A549 (cell line): ENCODE data around the gene B4GALT1. TPM values are rescaled to one million over a fixed set of nuclear protein-coding genes. Genes with fewer than 3 reads are reported as not detected.

Experiments used
- ATAC-seq, 2 experiments: fragments of 200-7000 bp in 1 of 2; fragments of >200 bp in 1 of 2; cut with Nextera tagmentation in 1 of 2; cut with Tn5 transposase in 1 of 2; 3 replicates each; pipeline versions ENCODE4 v1.8.0 to v1.9.1; 2018 to 2020; ENCODE audit warnings: mild to moderate bottlenecking in 1 of 2, moderate library complexity in 1 of 2
- CTCF ChIA-PET: fragments of 300-600 bp; sonication (Branson Sonifier 250); formaldehyde crosslinking; extraction: SDS; loops from one replicate; lab custom pipeline; 2021; ENCODE audit warnings: antibody characterized with exemption, inconsistent platforms; lab: Yijun Ruan, JAX
- POLR2A ChIA-PET: fragments of 350-600 bp; formaldehyde crosslinking; extraction: SDS; loops from one replicate; lab custom pipeline; 2021; ENCODE audit warnings: antibody characterized with exemption, inconsistent platforms; lab: Yijun Ruan, JAX
- DNase-seq, 2 experiments: peaks; one replicate each; pipeline versions ENCODE4 v3.0.0 to v3.0.0-alpha.2; 2011 to 2016; ENCODE audit warnings: low read depth in 1 of 2, low spot score in 1 of 2
- FAIRE-seq: peaks from 2 replicates; lab custom pipeline; 2011; peaks lifted over from hg19 to GRCh38; lab: Jason Lieb, UNC
- H3K27ac ChIP-seq, 2 experiments: fragments of >200 bp; sonication (Bioruptor Twin); formaldehyde crosslinking; 3 replicates each; pipeline ENCODE4 v1.5.1; 2016 to 2017
- H3K4me1 ChIP-seq: fragments of >200 bp; sonication (Bioruptor Twin); formaldehyde crosslinking; 3 replicates; pipeline ENCODE4 v1.6.1; 2016
- H3K4me2 ChIP-seq: fragments of >200 bp; sonication (Bioruptor Twin); formaldehyde crosslinking; 3 replicates; pipeline ENCODE4 v1.6.1; 2016
- H3K4me3 ChIP-seq: fragments of >200 bp; sonication (Bioruptor Twin); formaldehyde crosslinking; 3 replicates; pipeline ENCODE4 v1.5.1; 2016
- H3K9me3 ChIP-seq: fragments of >200 bp; sonication (Bioruptor Twin); formaldehyde crosslinking; 3 replicates; pipeline ENCODE4 v1.6.1; 2016
- CBX8 ChIP-seq: fragments of 200-600 bp; sonication (generic); IDR thresholded peaks from 2 replicates; pipeline ENCODE4 v1.6.1; 2016
- CEBPB ChIP-seq, 2 experiments: fragments of >200 bp in 1 of 2; sonication (Bioruptor Twin) in 1 of 2; formaldehyde crosslinking in 1 of 2; IDR thresholded peaks; 2 replicates each; pipeline ENCODE4 v1.6.1; 2012 to 2016
- EHMT2 ChIP-seq: fragments of 200-600 bp; sonication (generic); IDR thresholded peaks from 2 replicates; pipeline ENCODE4 v1.6.1; 2016; ENCODE audit warnings: antibody characterized with exemption, low read depth, mild to moderate bottlenecking, moderate library complexity
- EP300 ChIP-seq, 2 experiments: fragments of >200 bp; sonication (Bioruptor Twin); formaldehyde crosslinking; IDR thresholded peaks; 2 replicates in 1 of 2; 3 replicates in 1 of 2; pipeline ENCODE4 v1.6.1; 2016 to 2017
- FOXS1 ChIP-seq: fragments of 250-450 bp; sonication (Bioruptor Pico); IDR thresholded peaks from 2 replicates; pipeline ENCODE4 v1.5.0; 2020; ENCODE audit warnings: mild to moderate bottlenecking, moderate library complexity
- HEYL ChIP-seq: fragments of 250-450 bp; sonication (Bioruptor Pico); IDR thresholded peaks from 2 replicates; pipeline ENCODE4 v1.8.0; 2021; ENCODE audit warnings: mild to moderate bottlenecking, moderate library complexity
- HOXB13 ChIP-seq: fragments of 250-450 bp; sonication (Bioruptor Pico); IDR thresholded peaks from 2 replicates; pipeline ENCODE4 v1.5.0; 2020; ENCODE audit warnings: low read depth, mild to moderate bottlenecking, moderate library complexity
- JUNB ChIP-seq: fragments of >200 bp; sonication (Bioruptor Twin); formaldehyde crosslinking; IDR thresholded peaks from 2 replicates; pipeline ENCODE4 v1.6.1; 2016
- KDM5A ChIP-seq: fragments of 200-600 bp; sonication (generic); IDR thresholded peaks from 2 replicates; pipeline ENCODE4 v1.6.1; 2016; ENCODE audit warnings: antibody characterized with exemption, mild to moderate bottlenecking
- MAZ ChIP-seq: fragments of 150-350 bp; IDR thresholded peaks from 2 replicates; pipeline ENCODE4 v1.6.1; 2014; ENCODE audit warnings: antibody characterized with exemption, low read depth, low read length, borderline replicate concordance
- MYC ChIP-seq: IDR thresholded peaks from 2 replicates; pipeline ENCODE4 v1.6.1; 2012; ENCODE audit warnings: mild to moderate bottlenecking, inconsistent platforms, low read length, improper control_type of control experiment, borderline replicate concordance
- RAD21 ChIP-seq, 2 experiments: fragments of >200 bp in 1 of 2; sonication (Bioruptor Twin) in 1 of 2; formaldehyde crosslinking in 1 of 2; IDR thresholded peaks in 1 of 2; conservative IDR thresholded peaks in 1 of 2; 2 replicates in 1 of 2; 3 replicates in 1 of 2; pipeline ENCODE4 v1.6.1; 2012 to 2018; ENCODE audit warnings: inconsistent platforms in 1 of 2
- RNF2 ChIP-seq: fragments of 200-600 bp; sonication (generic); IDR thresholded peaks from 2 replicates; pipeline ENCODE4 v1.6.1; 2016; ENCODE audit warnings: low read depth, mild to moderate bottlenecking, antibody characterized with exemption, moderate library complexity, borderline replicate concordance
- SREBF2 ChIP-seq: fragments of 450-650 bp; IDR thresholded peaks from 2 replicates; pipeline ENCODE4 v1.6.1; 2014; ENCODE audit warnings: mild to moderate bottlenecking, moderate library complexity
- ZC3H11A ChIP-seq: fragments of 450-650 bp; IDR thresholded peaks from 2 replicates; pipeline ENCODE4 v1.6.1; 2014; ENCODE audit warnings: antibody characterized with exemption, mild to moderate bottlenecking
- ZNF302 ChIP-seq: fragments of 250-450 bp; sonication (Bioruptor Pico); IDR thresholded peaks from 2 replicates; pipeline ENCODE4 v1.9.0; 2021; ENCODE audit warnings: inconsistent platforms, mild to moderate bottlenecking, moderate library complexity
- WGBS: methylation state at CpG from one replicate; pipeline ENCODE4 v1.1.6; 2017; ENCODE audit errors: missing lambda C conversion rate; 5-methylcytosine and 5-hydroxymethylcytosine counted together
- polyA plus RNA-seq, 4 experiments: library from polyadenylated mRNA; depleted of rRNA in 3 of 4; stranded (reverse); fragments of >200 nt; fragmentation: RNase III in 1 of 4; extraction: RNeasy Plus Mini Kit Qiagen cat#74134 plus additional on column Dnase treatment in 1 of 4; gene quantifications; 2 replicates in 3 of 4; 3 replicates in 1 of 4; pipeline ENCODE4 v1.2.3, GENCODE V29; 2011 to 2017
- TF ChIP-seq, protein P1 (sequence below): fragments of >200 bp; sonication (Bioruptor Twin); formaldehyde crosslinking; IDR thresholded peaks from 3 replicates; pipeline ENCODE4 v1.6.1; 2016
- TF ChIP-seq, protein P2 (sequence below): fragments of 450-650 bp; IDR thresholded peaks from 2 replicates; pipeline ENCODE4 v1.6.1; 2014; ENCODE audit warnings: antibody characterized with exemption
- TF ChIP-seq, protein P3 (sequence below): fragments of >200 bp; sonication (Bioruptor Twin); formaldehyde crosslinking; IDR thresholded peaks from 3 replicates; pipeline ENCODE4 v1.5.1; 2016

Gene B4GALT1
- polyA plus RNA-seq, 2 of the 4 experiments (the other 2 are of a cell fraction) = 167 to 180 TPM

- no peaks in the 10 kb centered on the region for H3K9me3 ChIP-seq
- no peak overlapping the region for H3K4me2 ChIP-seq
- no peak overlapping the region for H3K27ac ChIP-seq
- POLR2A ChIA-PET = no interaction called here
- DNase-seq = no peak
- 61% methylated on average over 4 of the region's 4 CpGs for WGBS
- no peak overlapping the region for H3K4me3 ChIP-seq
- ATAC-seq = no peak
- no peak for TF ChIP-seq FOXS1
- no peak for TF ChIP-seq EHMT2
- no peak for TF ChIP-seq HOXB13 (CRISPR knock-in tag)
- TF ChIP-seq EP300 (IDR thresholded peaks at IDR 0.05) = no peak
- no peak for TF ChIP-seq CEBPB (IDR thresholded peaks at IDR 0.05)
- TF ChIP-seq, protein P1, sequence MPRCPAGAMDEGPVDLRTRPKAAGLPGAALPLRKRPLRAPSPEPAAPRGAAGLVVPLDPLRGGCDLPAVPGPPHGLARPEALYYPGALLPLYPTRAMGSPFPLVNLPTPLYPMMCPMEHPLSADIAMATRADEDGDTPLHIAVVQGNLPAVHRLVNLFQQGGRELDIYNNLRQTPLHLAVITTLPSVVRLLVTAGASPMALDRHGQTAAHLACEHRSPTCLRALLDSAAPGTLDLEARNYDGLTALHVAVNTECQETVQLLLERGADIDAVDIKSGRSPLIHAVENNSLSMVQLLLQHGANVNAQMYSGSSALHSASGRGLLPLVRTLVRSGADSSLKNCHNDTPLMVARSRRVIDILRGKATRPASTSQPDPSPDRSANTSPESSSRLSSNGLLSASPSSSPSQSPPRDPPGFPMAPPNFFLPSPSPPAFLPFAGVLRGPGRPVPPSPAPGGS = no peak
- TF ChIP-seq MYC = no peak
- TF ChIP-seq ZNF302 = no peak
- no peak for TF ChIP-seq SREBF2
- TF ChIP-seq MAZ = no peak
- FAIRE-seq = no peak
- peaks cover 8% of the 10 kb centered on the region for H3K4me1 ChIP-seq
- CTCF ChIA-PET = interaction anchor here (1.1 kb wide), 1 partner anchor 11 kb away, joined by 3 read pairs; no protein-coding TSS in a partner anchor
Measured at GRCh38 chr9:33190021-33190705, 23.0 kb upstream of the B4GALT1 start.

DNA sequence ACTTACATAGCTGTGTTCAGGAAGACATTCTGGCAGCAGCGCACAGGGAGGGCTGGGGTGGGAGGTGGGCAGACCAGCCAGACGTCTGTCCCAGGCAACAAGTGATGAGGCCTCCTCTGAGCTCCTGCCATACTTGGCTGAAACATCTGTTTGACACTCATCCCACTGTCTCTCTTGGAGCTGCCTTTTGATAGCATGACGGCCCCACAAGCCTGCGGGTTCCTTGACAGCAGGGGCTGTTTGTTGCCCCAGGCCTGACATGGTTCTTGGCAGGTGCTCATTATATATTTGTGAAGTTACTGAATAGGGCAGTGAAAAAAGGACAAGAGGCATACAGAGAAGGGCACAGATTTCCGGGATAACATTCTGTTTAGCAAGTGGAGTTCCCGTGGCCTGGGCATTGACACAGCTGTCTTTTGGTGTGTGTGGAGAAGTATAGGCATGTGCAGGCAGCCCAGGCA, 22.2 kb upstream of the B4GALT1 start:
- POLR2A ChIA-PET = no interaction called here
- H3K27ac ChIP-seq = no peak overlapping the region
- no peak for ATAC-seq
- no peak overlapping the region for H3K4me3 ChIP-seq
- CTCF ChIA-PET = interaction anchor here (1.0 to 1.3 kb wide), 3 partner anchors 12 to 35 kb away, joined by 3 to 4 read pairs (median 3); no protein-coding TSS in a partner anchor
- H3K4me1 ChIP-seq = peaks cover 14% of the 10 kb centered on the region
- H3K9me3 ChIP-seq = no peaks in the 10 kb centered on the region
- no peak for DNase-seq
- WGBS = 77% methylated on average over 6 of the region's 6 CpGs
- no peak for TF ChIP-seq JUNB
- no peak for TF ChIP-seq CBX8
- TF ChIP-seq RAD21 (conservative IDR thresholded peaks at IDR 0.05 in 1 of 2, IDR thresholded peaks at IDR 0.05 in 1 of 2) = no peak
- no peak for TF ChIP-seq RNF2
- no peak for TF ChIP-seq HEYL (CRISPR knock-in tag)
- TF ChIP-seq KDM5A = no peak
- TF ChIP-seq, protein P2, sequence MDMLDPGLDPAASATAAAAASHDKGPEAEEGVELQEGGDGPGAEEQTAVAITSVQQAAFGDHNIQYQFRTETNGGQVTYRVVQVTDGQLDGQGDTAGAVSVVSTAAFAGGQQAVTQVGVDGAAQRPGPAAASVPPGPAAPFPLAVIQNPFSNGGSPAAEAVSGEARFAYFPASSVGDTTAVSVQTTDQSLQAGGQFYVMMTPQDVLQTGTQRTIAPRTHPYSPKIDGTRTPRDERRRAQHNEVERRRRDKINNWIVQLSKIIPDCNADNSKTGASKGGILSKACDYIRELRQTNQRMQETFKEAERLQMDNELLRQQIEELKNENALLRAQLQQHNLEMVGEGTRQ = no peak
- no peak for TF ChIP-seq ZC3H11A
- TF ChIP-seq SREBF2 = no peak
- TF ChIP-seq, protein P1 = no peak
- TF ChIP-seq, protein P3, sequence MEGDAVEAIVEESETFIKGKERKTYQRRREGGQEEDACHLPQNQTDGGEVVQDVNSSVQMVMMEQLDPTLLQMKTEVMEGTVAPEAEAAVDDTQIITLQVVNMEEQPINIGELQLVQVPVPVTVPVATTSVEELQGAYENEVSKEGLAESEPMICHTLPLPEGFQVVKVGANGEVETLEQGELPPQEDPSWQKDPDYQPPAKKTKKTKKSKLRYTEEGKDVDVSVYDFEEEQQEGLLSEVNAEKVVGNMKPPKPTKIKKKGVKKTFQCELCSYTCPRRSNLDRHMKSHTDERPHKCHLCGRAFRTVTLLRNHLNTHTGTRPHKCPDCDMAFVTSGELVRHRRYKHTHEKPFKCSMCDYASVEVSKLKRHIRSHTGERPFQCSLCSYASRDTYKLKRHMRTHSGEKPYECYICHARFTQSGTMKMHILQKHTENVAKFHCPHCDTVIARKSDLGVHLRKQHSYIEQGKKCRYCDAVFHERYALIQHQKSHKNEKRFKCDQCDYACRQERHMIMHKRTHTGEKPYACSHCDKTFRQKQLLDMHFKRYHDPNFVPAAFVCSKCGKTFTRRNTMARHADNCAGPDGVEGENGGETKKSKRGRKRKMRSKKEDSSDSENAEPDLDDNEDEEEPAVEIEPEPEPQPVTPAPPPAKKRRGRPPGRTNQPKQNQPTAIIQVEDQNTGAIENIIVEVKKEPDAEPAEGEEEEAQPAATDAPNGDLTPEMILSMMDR = no peak
- FAIRE-seq = no peak
- H3K4me2 ChIP-seq = no peak overlapping the region
